ENCODE measurements around the gene CCDC127.
"Not testable (repeated sequence)": the region's sequence is repeated elsewhere in the genome, so short reads cannot be mapped to it uniquely, and the experiment has no call there.

CCDC127 gene

GRCh38 chr5:251538-251937, 33.6 kb upstream of the CCDC127 start:
- peaks cover 11% of the 10 kb centered on the region for H3K36me3 ChIP-seq (ENCODE audit: control insufficient read depth, insufficient read depth, low read length)
- H3K4me3 ChIP-seq (ENCODE audit: low read depth, low read length); H3K4me1 ChIP-seq (ENCODE audit: control insufficient read depth, insufficient read depth, low read length); H3K9ac ChIP-seq (ENCODE audit: low read depth, low read length); H3K9me3 ChIP-seq (ENCODE audit: control insufficient read depth, insufficient read depth, low read length); H3K27me3 ChIP-seq (ENCODE audit: control insufficient read depth, insufficient read depth, low read length): not testable (repeated sequence)

DNA sequence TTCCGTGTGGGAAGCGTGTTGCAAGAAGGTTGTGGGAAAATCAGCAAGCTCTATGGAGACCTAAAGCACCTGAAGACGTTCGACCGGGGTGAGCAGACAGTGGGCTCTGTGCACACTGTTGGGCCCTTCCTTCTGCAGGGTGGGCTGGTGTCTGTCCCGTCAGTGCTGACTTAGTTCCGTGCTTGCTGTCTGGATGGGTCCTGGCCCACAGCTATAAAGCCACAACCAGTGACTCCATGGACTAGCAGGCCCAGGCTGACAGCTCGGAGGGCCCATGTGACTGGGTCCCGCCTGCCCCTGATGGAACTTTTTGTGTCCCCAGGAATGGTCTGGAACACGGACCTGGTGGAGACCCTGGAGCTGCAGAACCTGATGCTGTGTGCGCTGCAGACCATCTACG, 33.1 kb upstream of the CCDC127 start:
- H3K27me3 ChIP-seq (ENCODE audit: control insufficient read depth, insufficient read depth, low read length); H3K4me3 ChIP-seq (ENCODE audit: low read depth, low read length); H3K4me1 ChIP-seq (ENCODE audit: control insufficient read depth, insufficient read depth, low read length); H3K9me3 ChIP-seq (ENCODE audit: control insufficient read depth, insufficient read depth, low read length); H3K36me3 ChIP-seq (ENCODE audit: control insufficient read depth, insufficient read depth, low read length); H3K9ac ChIP-seq (ENCODE audit: low read depth, low read length): not testable (repeated sequence)

GRCh38 chr5:250396-250795, 32.4 kb upstream of the CCDC127 start:
- H3K4me1 ChIP-seq (ENCODE audit: control insufficient read depth, insufficient read depth, low read length); H3K9me3 ChIP-seq (ENCODE audit: control insufficient read depth, insufficient read depth, low read length); H3K36me3 ChIP-seq (ENCODE audit: control insufficient read depth, insufficient read depth, low read length); H3K27me3 ChIP-seq (ENCODE audit: control insufficient read depth, insufficient read depth, low read length); H3K9ac ChIP-seq (ENCODE audit: low read depth, low read length); H3K4me3 ChIP-seq (ENCODE audit: low read depth, low read length): not testable (repeated sequence)

DNA sequence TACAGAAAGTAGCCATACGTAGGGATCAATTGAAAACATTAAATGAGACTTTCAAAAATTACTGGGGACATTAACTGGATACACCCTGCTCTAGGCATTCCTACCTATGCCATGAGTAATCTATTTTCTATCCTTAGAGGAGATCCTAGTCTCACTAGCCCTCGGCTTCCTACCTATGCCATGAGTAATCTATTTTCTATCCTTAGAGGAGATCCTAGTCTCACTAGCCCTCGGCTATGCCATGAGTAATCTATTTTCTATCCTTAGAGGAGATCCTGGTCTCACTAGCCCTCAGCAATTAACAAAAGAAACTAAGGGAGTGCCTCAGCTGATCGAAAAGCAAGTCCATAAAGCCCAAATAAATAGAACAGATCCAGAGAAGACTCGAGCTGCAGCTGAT, 27.8 kb upstream of the CCDC127 start:
- not testable (repeated sequence) for H3K4me3 ChIP-seq (ENCODE audit: low read depth, low read length); H3K27me3 ChIP-seq (ENCODE audit: control insufficient read depth, insufficient read depth, low read length); H3K4me1 ChIP-seq (ENCODE audit: control insufficient read depth, insufficient read depth, low read length); H3K9ac ChIP-seq (ENCODE audit: low read depth, low read length); H3K9me3 ChIP-seq (ENCODE audit: control insufficient read depth, insufficient read depth, low read length)
- H3K36me3 ChIP-seq (ENCODE audit: control insufficient read depth, insufficient read depth, low read length): peaks cover 22% of the 10 kb centered on the region

DNA sequence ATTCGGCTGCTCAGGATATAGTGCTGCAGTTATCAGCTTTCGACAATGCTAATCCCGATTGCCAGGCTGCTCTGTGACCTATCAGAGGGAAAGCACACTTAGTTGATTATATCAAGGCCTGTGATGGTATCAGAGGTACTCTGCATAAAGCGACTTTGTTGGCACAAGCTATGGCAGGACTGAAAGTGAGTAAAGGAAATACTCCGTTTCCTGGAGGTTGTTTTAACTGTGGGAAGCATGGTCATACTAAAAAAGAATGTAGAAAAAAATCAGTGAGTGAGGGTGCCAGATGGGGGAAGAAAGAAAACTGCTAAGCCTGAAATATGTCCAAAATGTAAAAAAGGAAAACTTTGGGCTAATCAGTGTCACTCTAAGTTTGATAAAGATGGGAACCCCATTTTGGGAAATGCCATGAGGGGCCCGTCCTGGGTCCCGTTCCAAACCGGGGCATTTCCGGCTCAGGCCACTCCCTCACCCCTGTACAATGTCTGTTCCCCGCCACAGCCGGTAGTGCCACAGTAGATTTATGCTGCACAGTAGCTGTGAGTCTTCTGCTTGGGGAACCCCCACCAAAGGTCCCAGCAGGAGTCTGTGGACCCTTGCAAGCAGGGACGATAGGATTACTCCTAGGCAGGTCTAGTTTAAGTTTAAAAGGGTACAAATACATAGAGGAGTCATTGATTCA, 25.9 kb upstream of the CCDC127 start:
- not testable (repeated sequence) for H3K4me1 ChIP-seq (ENCODE audit: control insufficient read depth, insufficient read depth, low read length); H3K9ac ChIP-seq (ENCODE audit: low read depth, low read length); H3K4me3 ChIP-seq (ENCODE audit: low read depth, low read length); H3K9me3 ChIP-seq (ENCODE audit: control insufficient read depth, insufficient read depth, low read length); H3K27me3 ChIP-seq (ENCODE audit: control insufficient read depth, insufficient read depth, low read length)
- H3K36me3 ChIP-seq (ENCODE audit: control insufficient read depth, insufficient read depth, low read length): peaks cover 26% of the 10 kb centered on the region

GRCh38 chr5:241045-241669, 23.2 kb upstream of the CCDC127 start:
- H3K9me3 ChIP-seq (ENCODE audit: control insufficient read depth, insufficient read depth, low read length); H3K4me1 ChIP-seq (ENCODE audit: control insufficient read depth, insufficient read depth, low read length); H3K4me3 ChIP-seq (ENCODE audit: low read depth, low read length); H3K9ac ChIP-seq (ENCODE audit: low read depth, low read length); H3K27me3 ChIP-seq (ENCODE audit: control insufficient read depth, insufficient read depth, low read length): not testable (repeated sequence)
- H3K36me3 ChIP-seq (ENCODE audit: control insufficient read depth, insufficient read depth, low read length): peaks cover 22% of the 10 kb centered on the region

DNA sequence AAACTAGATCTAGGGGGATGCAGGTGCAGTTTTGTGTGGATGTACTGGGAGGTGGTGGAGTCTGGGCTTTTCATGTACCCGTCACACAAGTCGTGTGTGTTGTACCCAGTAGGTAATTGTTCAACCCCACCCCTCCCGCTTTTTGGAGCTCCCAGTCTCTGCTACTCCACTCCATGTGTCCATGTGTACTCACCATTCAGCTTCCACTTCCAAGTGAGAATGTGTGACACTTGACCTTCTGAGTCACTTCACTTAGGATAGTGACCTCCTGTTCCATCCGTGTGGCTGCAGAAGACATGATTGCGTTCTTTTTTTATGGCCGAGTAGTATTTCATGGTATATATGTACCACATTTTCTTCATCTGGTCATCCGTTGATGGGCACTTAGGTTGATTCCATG, 22.6 kb upstream of the CCDC127 start:
- not testable (repeated sequence) for H3K27me3 ChIP-seq (ENCODE audit: control insufficient read depth, insufficient read depth, low read length); H3K4me3 ChIP-seq (ENCODE audit: low read depth, low read length); H3K9me3 ChIP-seq (ENCODE audit: control insufficient read depth, insufficient read depth, low read length); H3K9ac ChIP-seq (ENCODE audit: low read depth, low read length); H3K4me1 ChIP-seq (ENCODE audit: control insufficient read depth, insufficient read depth, low read length)
- H3K36me3 ChIP-seq (ENCODE audit: control insufficient read depth, insufficient read depth, low read length): peaks cover 22% of the 10 kb centered on the region

DNA sequence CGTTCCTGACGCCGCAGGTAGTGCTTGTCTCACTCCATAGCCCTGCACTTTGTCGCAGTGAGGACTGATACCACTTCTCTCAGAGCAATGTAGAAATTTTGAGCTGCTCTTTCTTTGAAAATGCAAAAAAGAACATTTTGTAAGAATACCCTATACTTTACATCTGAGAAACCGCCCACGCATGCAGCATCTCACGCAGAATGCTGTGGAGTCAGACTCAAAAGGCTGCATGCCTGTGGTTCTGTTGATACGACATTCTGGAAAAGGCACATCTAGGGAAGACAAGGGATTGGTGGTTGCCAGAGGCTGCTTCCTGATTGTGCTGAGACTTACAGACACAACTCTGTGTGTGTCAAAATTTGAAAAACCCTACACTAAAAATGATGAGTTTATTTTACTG, 20.0 kb upstream of the CCDC127 start:
- H3K27me3 ChIP-seq (ENCODE audit: control insufficient read depth, insufficient read depth, low read length); H3K9ac ChIP-seq (ENCODE audit: low read depth, low read length); H3K4me1 ChIP-seq (ENCODE audit: control insufficient read depth, insufficient read depth, low read length); H3K9me3 ChIP-seq (ENCODE audit: control insufficient read depth, insufficient read depth, low read length); H3K4me3 ChIP-seq (ENCODE audit: low read depth, low read length): not testable (repeated sequence)
- H3K36me3 ChIP-seq (ENCODE audit: control insufficient read depth, insufficient read depth, low read length): peaks cover 33% of the 10 kb centered on the region

GRCh38 chr5:235527-235926, 17.6 kb upstream of the CCDC127 start:
- peaks cover 19% of the 10 kb centered on the region for H3K36me3 ChIP-seq (ENCODE audit: control insufficient read depth, insufficient read depth, low read length)
- H3K27me3 ChIP-seq (ENCODE audit: control insufficient read depth, insufficient read depth, low read length); H3K9ac ChIP-seq (ENCODE audit: low read depth, low read length); H3K4me3 ChIP-seq (ENCODE audit: low read depth, low read length); H3K9me3 ChIP-seq (ENCODE audit: control insufficient read depth, insufficient read depth, low read length); H3K4me1 ChIP-seq (ENCODE audit: control insufficient read depth, insufficient read depth, low read length): not testable (repeated sequence)

GRCh38 chr5:234450-234849, 16.5 kb upstream of the CCDC127 start:
- peaks cover 22% of the 10 kb centered on the region for H3K36me3 ChIP-seq (ENCODE audit: control insufficient read depth, insufficient read depth, low read length)
- no peak overlapping the region for H3K4me3 ChIP-seq (ENCODE audit: low read depth, low read length)
- H3K9ac ChIP-seq (ENCODE audit: low read depth, low read length): no peak overlapping the region
- no peaks in the 10 kb centered on the region for H3K27me3 ChIP-seq (ENCODE audit: control insufficient read depth, insufficient read depth, low read length)
- H3K9me3 ChIP-seq (ENCODE audit: control insufficient read depth, insufficient read depth, low read length): no peaks in the 10 kb centered on the region
- H3K4me1 ChIP-seq (ENCODE audit: control insufficient read depth, insufficient read depth, low read length): no peaks in the 10 kb centered on the region

DNA sequence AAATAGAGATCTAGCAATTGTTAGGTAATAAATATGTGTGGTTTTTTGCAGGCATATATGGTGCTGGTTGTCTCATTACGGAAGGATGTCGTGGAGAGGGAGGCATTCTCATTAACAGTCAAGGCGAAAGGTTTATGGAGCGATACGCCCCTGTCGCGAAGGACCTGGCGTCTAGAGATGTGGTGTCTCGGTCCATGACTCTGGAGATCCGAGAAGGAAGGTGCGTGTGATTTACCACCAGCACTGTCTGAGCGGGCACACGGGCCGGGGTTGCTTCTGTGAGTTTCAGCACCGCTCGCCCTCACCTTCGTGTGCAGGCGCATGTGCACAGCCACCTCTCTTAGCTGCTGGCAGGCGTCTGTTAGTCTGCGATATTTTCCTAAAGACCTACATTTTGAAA, 15.5 kb upstream of the CCDC127 start:
- H3K4me3 ChIP-seq (ENCODE audit: low read depth, low read length); H3K9ac ChIP-seq (ENCODE audit: low read depth, low read length); H3K27me3 ChIP-seq (ENCODE audit: control insufficient read depth, insufficient read depth, low read length); H3K9me3 ChIP-seq (ENCODE audit: control insufficient read depth, insufficient read depth, low read length); H3K4me1 ChIP-seq (ENCODE audit: control insufficient read depth, insufficient read depth, low read length): not testable (repeated sequence)
- peaks cover 29% of the 10 kb centered on the region for H3K36me3 ChIP-seq (ENCODE audit: control insufficient read depth, insufficient read depth, low read length)

DNA sequence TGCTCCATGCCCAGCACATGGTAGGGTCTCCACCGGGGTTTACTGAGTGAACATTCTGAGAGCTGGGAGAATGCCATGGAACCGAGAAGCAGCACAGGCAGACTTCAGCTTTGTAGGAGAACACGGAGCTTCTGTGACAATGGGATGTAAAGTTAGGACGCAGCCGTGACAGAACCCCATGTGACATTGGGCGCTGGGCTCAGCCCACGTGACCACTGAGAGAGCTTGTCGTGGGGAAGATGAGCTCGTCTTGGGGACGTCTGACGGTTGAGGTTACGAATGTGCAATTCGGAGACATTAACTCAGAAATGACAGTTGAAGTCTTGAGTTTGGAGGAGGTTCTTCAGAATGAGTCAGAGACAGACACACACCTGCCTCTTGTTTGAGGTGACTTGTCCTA, 13.7 kb upstream of the CCDC127 start:
- no peak overlapping the region for H3K9ac ChIP-seq (ENCODE audit: low read depth, low read length)
- no peaks in the 10 kb centered on the region for H3K27me3 ChIP-seq (ENCODE audit: control insufficient read depth, insufficient read depth, low read length)
- H3K36me3 ChIP-seq (ENCODE audit: control insufficient read depth, insufficient read depth, low read length): peaks cover 38% of the 10 kb centered on the region
- H3K9me3 ChIP-seq (ENCODE audit: control insufficient read depth, insufficient read depth, low read length): no peaks in the 10 kb centered on the region
- H3K4me1 ChIP-seq (ENCODE audit: control insufficient read depth, insufficient read depth, low read length): no peaks in the 10 kb centered on the region
- no peak overlapping the region for H3K4me3 ChIP-seq (ENCODE audit: low read depth, low read length)

All from iPS-15b (cell line).